Amniotic stem cell (primary cell): ENCODE data around the gene ANKMY1.

ENCODE experiments used
- DNase-seq: peaks from one replicate; lab custom pipeline; 2025; lab: John Stamatoyannopoulos, UW

The ANKMY1 gene

GRCh38 chr2:240579771-240580614 is 22.2 kb upstream of the ANKMY1 start:
- DNase-seq, result no peak

- DNase-seq, result no peak
Measured at GRCh38 chr2:240579071-240579762, 21.4 kb upstream of the ANKMY1 start.

GRCh38 chr2:240578488-240578887 is 20.7 kb upstream of the ANKMY1 start:
- no peak for DNase-seq

DNA sequence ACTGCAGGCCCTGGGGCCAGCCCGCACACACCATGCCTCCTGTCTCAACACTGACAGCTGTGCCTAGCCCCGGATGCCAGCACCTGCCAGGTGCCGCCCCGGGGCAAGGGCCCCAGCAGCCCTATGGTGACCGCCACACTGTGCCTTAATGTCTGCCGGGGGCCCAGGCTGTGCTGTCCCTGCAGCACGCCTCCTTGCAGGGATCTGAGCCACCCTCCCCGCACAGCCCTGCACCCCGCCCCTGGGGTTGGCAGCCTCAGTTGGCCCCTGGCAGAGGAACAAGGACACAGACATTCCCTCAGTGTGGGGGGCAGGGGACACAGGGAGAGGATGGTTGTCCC is 20.3 kb upstream of the ANKMY1 start:
- no peak for DNase-seq

GRCh38 chr2:240577281-240578109 is 19.7 kb upstream of the ANKMY1 start:
- no peak for DNase-seq

DNA sequence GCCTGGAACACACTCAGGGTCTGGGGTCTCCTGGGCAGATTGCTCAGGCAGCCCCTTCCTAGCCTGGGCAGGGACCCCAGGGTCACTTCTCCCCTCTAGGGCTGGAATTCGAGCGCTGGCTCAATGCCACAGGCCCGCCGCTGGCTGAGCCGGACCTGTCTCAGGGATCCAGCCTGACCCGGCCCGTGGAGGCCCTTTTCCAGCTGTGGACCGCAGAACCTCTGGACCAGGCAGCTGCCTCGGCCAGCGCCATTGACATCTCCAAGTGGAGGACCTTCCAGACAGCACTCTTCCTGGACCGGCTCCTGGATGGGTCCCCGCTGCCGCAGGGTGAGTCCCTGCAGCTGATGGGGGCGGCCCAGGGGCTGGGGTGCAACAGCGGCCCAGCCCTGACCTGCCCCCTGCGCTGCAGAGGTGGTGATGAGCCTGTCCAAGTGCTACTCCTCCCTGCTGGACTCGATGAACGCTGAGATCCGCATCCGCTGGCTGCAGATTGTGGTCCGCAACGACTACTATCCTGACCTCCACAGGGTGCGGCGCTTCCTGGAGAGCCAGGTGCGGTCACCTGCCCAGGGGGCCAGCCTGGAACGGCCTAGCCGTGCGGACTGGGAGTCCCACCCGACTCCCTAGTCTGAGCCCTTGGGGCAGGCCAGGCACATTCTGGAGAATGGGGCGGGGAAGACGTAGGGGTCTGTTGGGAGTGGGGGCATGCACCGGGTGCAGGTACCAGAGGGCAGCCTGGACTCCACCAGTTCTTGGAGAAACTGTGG is 18.8 kb upstream of the ANKMY1 start:
- DNase-seq, result no peak

DNA sequence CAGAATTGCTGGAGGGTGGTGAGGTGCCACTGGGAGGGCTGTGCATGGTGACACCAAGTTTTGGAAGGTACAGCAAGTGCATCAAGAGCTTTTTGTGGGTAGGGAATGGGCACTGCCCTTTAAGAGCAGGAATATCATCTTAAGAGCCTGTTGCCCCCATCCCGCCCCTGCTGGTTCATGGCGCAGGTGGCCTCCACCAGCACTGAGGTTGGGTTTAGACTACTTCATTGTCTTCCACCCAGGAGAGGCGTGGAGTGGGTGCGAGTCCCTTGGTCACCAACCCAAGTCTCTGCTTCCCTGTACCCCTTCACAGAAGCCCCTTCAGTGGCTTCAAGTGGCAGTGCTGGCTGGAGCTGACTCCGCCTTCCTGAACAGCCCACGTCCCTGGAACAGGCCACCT is 18.2 kb upstream of the ANKMY1 start:
- no peak for DNase-seq

GRCh38 chr2:240575101-240575965 is 17.5 kb upstream of the ANKMY1 start:
- DNase-seq, result no peak

DNA sequence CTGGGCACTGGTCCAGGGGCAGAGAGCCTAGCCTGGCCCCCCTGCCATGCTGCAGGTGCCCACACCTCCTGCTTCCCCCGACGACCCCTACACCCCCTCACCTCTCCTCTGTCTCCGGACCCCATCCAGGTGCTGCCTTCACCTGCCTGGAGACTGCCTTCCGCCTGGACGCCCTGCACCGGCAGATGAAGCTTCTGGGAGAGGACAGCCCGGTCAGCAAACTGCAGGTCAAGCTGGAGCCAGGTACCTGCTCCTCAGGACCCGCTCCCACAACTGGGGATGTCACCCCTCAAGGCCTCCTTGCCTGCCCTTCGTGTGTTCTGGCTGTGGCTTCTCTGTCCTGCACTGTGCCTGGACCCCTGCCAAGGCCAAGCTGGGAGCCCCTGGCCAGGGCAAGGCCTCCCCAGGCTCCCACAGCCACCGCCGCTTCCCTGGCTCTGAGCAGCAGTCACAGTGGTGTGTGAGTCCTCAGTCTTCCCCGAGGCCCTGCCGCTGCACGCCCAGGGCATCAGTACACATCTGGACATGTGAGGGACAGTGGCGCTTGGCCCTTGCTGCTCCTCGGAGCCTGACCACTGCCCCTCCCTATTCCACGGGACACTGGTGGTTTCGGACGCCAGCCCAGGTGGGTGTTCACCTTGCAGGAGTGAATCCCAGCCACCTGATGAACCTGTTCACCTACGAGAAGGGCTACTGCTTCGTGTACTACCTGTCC is 16.8 kb upstream of the ANKMY1 start:
- DNase-seq, result no peak

GRCh38 chr2:240573516-240574385 is 16.0 kb upstream of the ANKMY1 start:
- no peak for DNase-seq

- DNase-seq, result no peak
Measured at GRCh38 chr2:240573071-240573515, 15.3 kb upstream of the ANKMY1 start.

DNA sequence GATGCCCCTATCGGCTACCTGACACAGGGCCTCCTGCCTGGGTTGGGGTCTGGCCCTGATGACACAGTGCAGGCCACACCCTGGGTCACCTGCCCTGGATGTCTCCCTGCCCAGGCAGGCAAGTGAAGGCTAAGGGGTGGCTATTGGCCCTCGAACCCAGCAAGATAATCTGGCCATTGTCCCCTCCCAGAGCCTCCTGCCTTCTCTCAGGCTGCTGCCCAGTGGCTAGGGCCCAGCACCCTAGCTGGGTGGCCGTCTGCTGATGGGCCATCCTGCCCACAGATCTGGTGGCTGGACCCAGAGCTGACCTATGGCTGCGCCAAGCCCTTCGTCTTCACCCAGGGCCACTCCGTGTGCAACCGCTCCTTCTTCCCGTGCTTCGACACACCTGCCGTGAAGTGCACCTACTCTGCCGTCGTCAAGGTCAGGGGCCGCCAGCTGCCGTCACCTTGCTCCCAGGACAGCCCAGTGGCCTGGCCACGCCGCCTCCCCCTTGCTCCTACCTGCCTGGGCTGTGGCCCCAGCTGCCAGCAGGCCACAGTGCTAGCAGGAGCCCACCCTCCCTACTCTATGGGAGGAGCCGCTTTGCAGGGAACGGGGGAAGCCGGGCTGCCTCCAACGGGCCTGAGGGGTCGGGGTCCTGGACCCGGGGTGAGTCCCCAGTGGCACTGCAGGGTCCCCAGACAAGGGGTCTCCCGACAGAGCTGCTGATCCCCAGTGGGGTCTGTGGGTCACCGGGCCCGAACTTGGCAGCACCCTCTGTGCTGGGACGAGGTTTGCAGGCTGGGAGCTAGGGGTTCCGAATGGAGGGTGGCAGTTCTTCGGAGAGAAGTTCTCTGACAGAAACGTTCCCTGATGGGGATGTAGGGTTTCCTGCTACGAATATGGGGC is 14.6 kb upstream of the ANKMY1 start:
- DNase-seq, result no peak

DNA sequence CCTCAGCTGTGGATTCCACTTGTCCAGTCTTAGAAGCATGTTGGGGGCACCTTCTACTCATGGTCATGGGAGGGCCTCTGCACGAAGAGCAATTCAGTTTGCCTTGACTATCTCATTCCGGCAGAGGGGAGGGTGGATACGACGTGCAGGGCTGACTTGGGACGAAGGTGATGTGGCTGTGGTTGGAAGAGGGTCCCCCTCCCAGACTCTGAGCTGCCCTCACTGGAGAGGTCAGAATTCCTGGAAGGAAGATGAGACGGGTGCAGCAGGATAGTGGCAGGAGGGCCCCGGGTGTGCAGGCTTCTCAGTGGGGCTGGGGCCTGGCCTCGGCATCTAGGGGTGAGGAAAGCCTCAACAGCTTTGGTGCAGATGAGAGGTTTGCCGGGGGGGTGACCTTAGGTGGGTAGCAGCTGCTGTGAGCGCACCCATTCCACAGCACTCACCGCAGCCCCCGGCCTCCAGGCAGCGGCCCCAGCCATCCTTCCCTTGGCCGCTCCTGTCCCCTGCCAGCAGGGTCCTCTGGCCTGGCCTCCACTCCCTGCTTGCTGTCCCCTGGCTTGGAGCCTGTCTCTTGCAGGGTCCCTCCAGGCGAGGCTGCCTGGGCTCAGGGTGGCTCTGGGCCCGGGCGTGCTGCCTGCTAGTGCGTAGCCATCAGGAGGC is 13.7 kb upstream of the ANKMY1 start:
- no peak for DNase-seq

- DNase-seq, result no peak
Measured at GRCh38 chr2:240570531-240571313, 12.9 kb upstream of the ANKMY1 start.

- DNase-seq, result no peak
Measured at GRCh38 chr2:240569998-240570530, 12.3 kb upstream of the ANKMY1 start.

DNA sequence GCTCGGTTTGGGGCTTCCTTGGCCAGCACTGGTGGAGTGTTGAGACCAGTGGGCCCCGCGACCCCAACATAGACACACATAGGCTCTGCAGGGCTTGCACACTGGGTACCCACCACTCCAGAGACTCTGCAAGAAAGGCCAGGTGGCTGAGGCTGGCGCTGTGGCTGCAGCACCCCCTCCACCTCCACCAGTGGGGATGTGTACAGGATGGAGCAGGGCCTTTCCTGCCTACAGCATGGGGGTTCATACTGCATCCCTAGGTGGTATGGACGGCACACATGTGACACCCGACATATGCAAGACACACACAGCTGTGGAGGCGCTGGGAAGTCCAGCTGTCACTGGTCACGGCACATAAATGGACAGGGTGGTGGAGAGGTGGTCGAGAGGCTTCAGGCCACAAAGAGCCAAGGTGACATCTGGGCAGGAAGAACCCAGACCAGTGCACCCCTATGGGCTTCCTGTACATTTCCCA is 11.8 kb upstream of the ANKMY1 start:
- no peak for DNase-seq
